Lower leg skin (tissue), 4 donors: ENCODE data around the gene BEAN1. TPM values are rescaled to one million over a fixed set of nuclear protein-coding genes. Genes with fewer than 3 reads are reported as not detected.

Source experiments
- DNase-seq, 2 donors: peaks; one replicate each; pipeline ENCODE4 v3.0.0-alpha.2; 2019; ENCODE audit warnings: low spot score in 2 of 2
- H3K4me3 ChIP-seq: fragments of 200-600 bp; sonication (generic); 2 replicates; pipeline ENCODE4 v1.5.1; 2017; ENCODE audit warnings: mild to moderate bottlenecking, low read depth; ENCODE audit not compliant: poor library complexity, severe bottlenecking
- CTCF ChIP-seq, 3 donors: fragments of 450-650 bp; IDR thresholded peaks; one replicate each; pipeline ENCODE4 v1.5.1; 2016; ENCODE audit warnings: antibody characterized with exemption in 3 of 3, mild to moderate bottlenecking in 3 of 3, moderate library complexity in 2 of 3
- POLR2A ChIP-seq, 2 donors: fragments of 450-650 bp; IDR thresholded peaks; one replicate each; pipeline ENCODE4 v1.6.1; 2016 to 2017; ENCODE audit warnings: antibody characterized with exemption in 2 of 2, mild to moderate bottlenecking in 1 of 2, moderate library complexity in 1 of 2
- WGBS, 2 donors: methylation state at CpG; one replicate each; pipeline ENCODE4 v1.1.5; 2018; 5-methylcytosine and 5-hydroxymethylcytosine counted together
- intact Hi-C: fragments of 100-400 bp; cut with DNase I; formaldehyde crosslinking; loops from one replicate; pipeline ENCODE4 v1.15.0; 2023; ENCODE audit warnings: low total_unique reads
- total RNA-seq, 4 donors: library from RNA; depleted of rRNA; stranded (reverse); fragments of >200 nt; gene quantifications; one replicate each; pipeline ENCODE4 v1.1.0, GENCODE V29; 2016

Gene BEAN1
- total RNA-seq, 4 donors from 2014 or later: 0.72 to 3.9 (median 2.9) TPM; not detected in 1

GRCh38 chr16:66516509-66516807 is 89.4 kb downstream of the BEAN1 start:
- intact Hi-C loops: no loop called here
- TF ChIP-seq CTCF (IDR thresholded peaks at IDR 0.05) (no peak), POLR2A (IDR thresholded peaks at IDR 0.05) (no peak)
- H3K4me3 ChIP-seq: no peak overlapping the region
- no peak for DNase-seq
- WGBS, 2 donors: 12 to 22% methylated on average over 8 of the region's 8 CpGs

- TF ChIP-seq CTCF (IDR thresholded peaks at IDR 0.05): no peak
- TF ChIP-seq POLR2A (IDR thresholded peaks at IDR 0.05): no peak
- intact Hi-C loops: no loop called here
Measured at GRCh38 chr16:66516808-66517585, 89.9 kb downstream of the BEAN1 start.

GRCh38 chr16:66517586-66518263 is 90.6 kb downstream of the BEAN1 start:
- TF ChIP-seq CTCF (IDR thresholded peaks at IDR 0.05) (no peak), POLR2A (IDR thresholded peaks at IDR 0.05) (no peak)
- 73 to 75% methylated on average over 8 of the region's 8 CpGs for WGBS, 2 donors
- intact Hi-C loops: no loop called here
- no peak overlapping the region for H3K4me3 ChIP-seq
- DNase-seq: peak in 1 of 2 donors; percentile 85

More at GRCh38 chr16:66516808-66517585, 89.9 kb downstream of the BEAN1 start:
- DNase-seq: peak; percentile 97 to 99
- 21 to 24% methylated on average over 14 to 15 of the region's 15 CpGs for WGBS, 2 donors
- H3K4me3 ChIP-seq: no peak overlapping the region

- no peak overlapping the region for H3K4me3 ChIP-seq
- TF ChIP-seq CTCF (IDR thresholded peaks at IDR 0.05) (no peak), POLR2A (IDR thresholded peaks at IDR 0.05) (no peak)
- 79 to 87% methylated on average over 11 of the region's 11 CpGs for WGBS, 2 donors
- DNase-seq: peak in 1 of 2 donors; percentile 78
- intact Hi-C loops: no loop called here
Measured at GRCh38 chr16:66519482-66520373, 92.6 kb downstream of the BEAN1 start.

- H3K4me3 ChIP-seq: no peak overlapping the region
- 75% methylated on average over 14 of the region's 14 CpGs for WGBS, 2 donors
- DNase-seq: peak; percentile 67 to 90
- no peak for TF ChIP-seq POLR2A (IDR thresholded peaks at IDR 0.05)
- TF ChIP-seq CTCF (IDR thresholded peaks at IDR 0.05): no peak
- intact Hi-C loops: no loop called here
Measured at GRCh38 chr16:66520406-66521170, 93.5 kb downstream of the BEAN1 start.
